ENCODE data around the gene TBC1D16. TPM values are rescaled to one million over a fixed set of nuclear protein-coding genes. Genes with fewer than 3 reads are reported as not detected.

The TBC1D16 gene
- total RNA-seq, 1 donor: 68.8 TPM

DNA sequence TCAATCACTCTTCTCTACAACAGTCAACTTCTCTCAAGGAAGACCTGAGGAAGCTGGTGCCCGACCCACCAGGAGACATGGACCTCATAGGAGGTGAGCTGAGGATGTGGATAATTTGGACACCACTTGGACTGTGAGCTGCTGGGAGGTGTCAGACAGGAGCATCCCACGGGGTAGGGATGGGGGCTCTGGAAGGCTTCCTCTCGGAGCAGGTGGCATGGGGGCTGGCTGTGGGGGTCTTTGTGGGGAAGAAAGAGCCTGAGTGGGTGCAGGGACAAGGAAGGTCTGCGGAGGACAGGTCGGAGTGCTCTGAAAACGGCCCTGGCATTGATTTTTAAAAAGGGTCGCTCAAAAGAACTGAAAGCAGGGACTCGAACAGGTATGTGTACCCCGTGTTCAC is 64.0 kb downstream of the TBC1D16 start:
- TF ChIP-seq, protein P1, sequence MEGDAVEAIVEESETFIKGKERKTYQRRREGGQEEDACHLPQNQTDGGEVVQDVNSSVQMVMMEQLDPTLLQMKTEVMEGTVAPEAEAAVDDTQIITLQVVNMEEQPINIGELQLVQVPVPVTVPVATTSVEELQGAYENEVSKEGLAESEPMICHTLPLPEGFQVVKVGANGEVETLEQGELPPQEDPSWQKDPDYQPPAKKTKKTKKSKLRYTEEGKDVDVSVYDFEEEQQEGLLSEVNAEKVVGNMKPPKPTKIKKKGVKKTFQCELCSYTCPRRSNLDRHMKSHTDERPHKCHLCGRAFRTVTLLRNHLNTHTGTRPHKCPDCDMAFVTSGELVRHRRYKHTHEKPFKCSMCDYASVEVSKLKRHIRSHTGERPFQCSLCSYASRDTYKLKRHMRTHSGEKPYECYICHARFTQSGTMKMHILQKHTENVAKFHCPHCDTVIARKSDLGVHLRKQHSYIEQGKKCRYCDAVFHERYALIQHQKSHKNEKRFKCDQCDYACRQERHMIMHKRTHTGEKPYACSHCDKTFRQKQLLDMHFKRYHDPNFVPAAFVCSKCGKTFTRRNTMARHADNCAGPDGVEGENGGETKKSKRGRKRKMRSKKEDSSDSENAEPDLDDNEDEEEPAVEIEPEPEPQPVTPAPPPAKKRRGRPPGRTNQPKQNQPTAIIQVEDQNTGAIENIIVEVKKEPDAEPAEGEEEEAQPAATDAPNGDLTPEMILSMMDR (IDR thresholded peaks at IDR 0.05; ENCODE audit: extremely low read depth, low read depth, low read length): no peak

DNA sequence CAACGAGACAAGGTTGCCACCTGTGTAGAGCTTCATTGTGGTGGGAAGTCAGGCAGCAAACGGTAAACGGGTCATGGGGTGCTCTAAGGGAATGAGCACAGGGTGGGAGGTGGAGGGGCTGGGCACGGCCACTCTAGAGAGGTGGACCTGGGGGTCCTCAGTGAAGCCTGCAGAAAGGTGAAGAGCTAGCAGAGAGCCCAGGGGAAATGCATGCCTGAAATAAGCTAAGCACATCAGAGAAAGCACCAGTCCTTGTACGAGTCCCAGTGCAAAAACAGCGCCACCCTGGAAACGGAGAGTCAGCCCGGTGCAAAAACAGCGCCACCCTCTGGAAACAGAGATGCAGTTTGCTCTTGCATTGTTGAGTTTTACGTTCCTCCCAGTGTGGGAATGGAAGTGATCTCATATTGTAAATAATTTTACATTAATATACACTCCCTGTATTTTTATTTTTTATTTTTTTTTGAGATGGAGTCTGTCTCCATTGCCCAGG is 65.0 kb downstream of the TBC1D16 start:
- DNase-seq (ENCODE audit: insufficient read length, low spot score, missing footprints): no peak
- no peaks in the 10 kb centered on the region for H3K9me3 ChIP-seq (ENCODE audit: low read depth, low read length)
- no peak overlapping the region for H2AFZ ChIP-seq (ENCODE audit: low read length)
- no peak overlapping the region for H3K4me2 ChIP-seq (ENCODE audit: insufficient read depth, low read length)
- no peaks in the 10 kb centered on the region for H3K27me3 ChIP-seq (ENCODE audit: insufficient read depth, low read length)
- peaks cover 3% of the 10 kb centered on the region for H3K36me3 ChIP-seq (ENCODE audit: insufficient read depth, low read length)
- H3K4me1 ChIP-seq (ENCODE audit: insufficient read depth, low read length): peaks cover 1% of the 10 kb centered on the region
- TF ChIP-seq, protein P1 (IDR thresholded peaks at IDR 0.05; ENCODE audit: extremely low read depth, low read depth, low read length): peak; percentile 47
- no peak overlapping the region for H3K27ac ChIP-seq (ENCODE audit: low read depth, low read length)
- peaks cover 11% of the 10 kb centered on the region for H4K20me1 ChIP-seq (ENCODE audit: insufficient read depth, low read length)
- no peak overlapping the region for H3K4me3 ChIP-seq (ENCODE audit: insufficient read depth, low read length)
- no peaks in the 10 kb centered on the region for H3K79me2 ChIP-seq (ENCODE audit: insufficient read depth, low read length)

More for the DNA sequence above, 64.0 kb downstream of the TBC1D16 start:
- H3K4me2 ChIP-seq (ENCODE audit: insufficient read depth, low read length): no peak overlapping the region
- peaks cover 17% of the 10 kb centered on the region for H4K20me1 ChIP-seq (ENCODE audit: insufficient read depth, low read length)
- H3K4me3 ChIP-seq (ENCODE audit: insufficient read depth, low read length): no peak overlapping the region
- H3K36me3 ChIP-seq (ENCODE audit: insufficient read depth, low read length): peaks cover 3% of the 10 kb centered on the region
- no peaks in the 10 kb centered on the region for H3K79me2 ChIP-seq (ENCODE audit: insufficient read depth, low read length)
- no peaks in the 10 kb centered on the region for H3K4me1 ChIP-seq (ENCODE audit: insufficient read depth, low read length)
- no peaks in the 10 kb centered on the region for H3K9me3 ChIP-seq (ENCODE audit: low read depth, low read length)
- no peak overlapping the region for H3K27ac ChIP-seq (ENCODE audit: low read depth, low read length)
- no peak overlapping the region for H2AFZ ChIP-seq (ENCODE audit: low read length)
- DNase-seq (ENCODE audit: insufficient read length, low spot score, missing footprints): no peak
- no peaks in the 10 kb centered on the region for H3K27me3 ChIP-seq (ENCODE audit: insufficient read depth, low read length)

DNA sequence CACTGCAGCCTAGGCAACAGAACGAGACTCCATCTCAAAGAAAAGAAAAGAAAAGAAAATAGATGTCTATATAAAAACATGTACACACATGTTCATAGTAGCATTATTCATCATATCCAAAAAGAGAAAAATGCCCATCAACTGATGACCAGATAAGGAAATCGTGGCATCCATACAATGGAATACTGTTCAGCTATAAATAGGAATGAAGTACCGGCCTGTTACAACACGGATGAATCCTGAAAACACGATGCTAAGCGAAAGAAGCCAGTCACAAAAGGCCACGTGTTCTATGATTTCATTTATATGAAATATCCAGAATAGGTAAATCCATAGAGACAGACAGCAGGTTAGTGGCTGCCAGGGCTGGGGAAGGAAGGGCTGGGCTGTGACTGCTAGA is 65.8 kb downstream of the TBC1D16 start:
- Histone ChIP-seq H3K4me3 (ENCODE audit: insufficient read depth, low read length) (no peak overlapping the region), H3K27me3 (ENCODE audit: insufficient read depth, low read length) (no peaks in the 10 kb centered on the region), H3K27ac (ENCODE audit: low read depth, low read length) (no peak overlapping the region), H2AFZ (ENCODE audit: low read length) (no peak overlapping the region), H3K9me3 (ENCODE audit: low read depth, low read length) (no peaks in the 10 kb centered on the region), H3K79me2 (ENCODE audit: insufficient read depth, low read length) (no peaks in the 10 kb centered on the region), H3K4me2 (ENCODE audit: insufficient read depth, low read length) (no peak overlapping the region), H3K36me3 (ENCODE audit: insufficient read depth, low read length) (peaks cover 3% of the 10 kb centered on the region), H3K4me1 (ENCODE audit: insufficient read depth, low read length) (peaks cover 4% of the 10 kb centered on the region), H4K20me1 (ENCODE audit: insufficient read depth, low read length) (peaks cover 8% of the 10 kb centered on the region)
- DNase-seq (ENCODE audit: insufficient read length, low spot score, missing footprints): no peak
- TF ChIP-seq, protein P1 (IDR thresholded peaks at IDR 0.05; ENCODE audit: extremely low read depth, low read depth, low read length): no peak

DNA sequence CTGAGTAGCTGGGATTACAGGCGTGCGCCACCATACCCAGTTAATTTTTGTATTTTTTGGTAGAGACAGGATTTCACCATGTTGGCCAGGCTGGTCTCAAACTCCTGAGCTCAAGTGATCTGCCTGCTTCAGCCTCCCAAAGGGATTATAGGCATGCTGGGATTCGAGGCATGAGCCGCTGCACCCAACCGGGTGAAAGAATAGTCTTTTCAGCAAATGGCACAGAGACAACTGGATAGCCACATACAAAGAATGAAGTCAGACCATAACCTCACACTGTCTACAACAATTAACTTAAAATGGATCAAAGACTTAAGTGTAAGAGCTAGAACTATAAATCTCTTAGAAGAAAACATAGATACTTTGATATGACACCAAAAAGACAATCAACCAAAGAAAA is 67.6 kb downstream of the TBC1D16 start:
- DNase-seq (ENCODE audit: insufficient read length, low spot score, missing footprints): no peak
- Histone ChIP-seq H4K20me1 (ENCODE audit: insufficient read depth, low read length) (peaks cover 3% of the 10 kb centered on the region), H3K4me3 (ENCODE audit: insufficient read depth, low read length) (no peak overlapping the region), H3K79me2 (ENCODE audit: insufficient read depth, low read length) (no peaks in the 10 kb centered on the region), H2AFZ (ENCODE audit: low read length) (no peak overlapping the region), H3K4me2 (ENCODE audit: insufficient read depth, low read length) (no peak overlapping the region), H3K36me3 (ENCODE audit: insufficient read depth, low read length) (peaks cover 3% of the 10 kb centered on the region), H3K27me3 (ENCODE audit: insufficient read depth, low read length) (no peaks in the 10 kb centered on the region), H3K4me1 (ENCODE audit: insufficient read depth, low read length) (peaks cover 4% of the 10 kb centered on the region), H3K9me3 (ENCODE audit: low read depth, low read length) (no peaks in the 10 kb centered on the region), H3K27ac (ENCODE audit: low read depth, low read length) (no peak overlapping the region)
- TF ChIP-seq, protein P1 (IDR thresholded peaks at IDR 0.05; ENCODE audit: extremely low read depth, low read depth, low read length): no peak
